ENCODE data around the gene OR3A3.

- TF ChIP-seq SALL2 (tag by site-specific recombination; IDR thresholded peaks at IDR 0.05; ENCODE audit: borderline replicate concordance) (no peak), ELK4 (IDR thresholded peaks at IDR 0.05; ENCODE audit: borderline replicate concordance, low read depth, low read length) (no peak)
Measured at GRCh38 chr17:3433741-3434140, 22.6 kb downstream of the OR3A3 start, which contains the start of gene OR1E2.

Data from HEK293 (cell line).